ENCODE results near the gene FOXP1.

- no peak for TF ChIP-seq CTCF (optimal IDR thresholded peaks at IDR 0.05 in 1 of 3, IDR thresholded peaks at IDR 0.05 in 1 of 3, conservative IDR thresholded peaks at IDR 0.05 in 1 of 3; ENCODE audit: extremely low read depth in 1 of 3, insufficient read depth in 2 of 3, low read length in 3 of 3)
- TF ChIP-seq EZH2 (IDR thresholded peaks at IDR 0.05; ENCODE audit: low read length): no peak
Measured at GRCh38 chr3:71218508-71218907, 365.0 kb downstream of the FOXP1 start.

Measured in keratinocyte (primary cell).